Activated B cell treated with CpG ODN at 0.5 μM for 24 hours (primary cell): Measurements from ENCODE around the gene CST4. TPM values are rescaled to one million over a fixed set of nuclear protein-coding genes. Genes with fewer than 3 reads are reported as not detected.
"Not testable (repeated sequence)": the region's sequence is repeated elsewhere in the genome, so short reads cannot be mapped to it uniquely, and the experiment has no call there.

ENCODE experiments used
- ATAC-seq: fragments of 200-7000 bp; cut with Tn5 transposase; one replicate; pipeline ENCODE4 v1.10.0; 2021; ENCODE audit warnings: low read depth, mild to moderate bottlenecking, moderate library complexity
- CTCF ChIA-PET: fragments of 350-600 bp; sonication (Branson Sonifier 250); formaldehyde crosslinking; loops from one replicate; lab custom pipeline; 2021; ENCODE audit warnings: antibody characterized with exemption; lab: Charles Lee
- POLR2A ChIA-PET: fragments of 350-600 bp; sonication (Branson Sonifier 250); formaldehyde crosslinking; loops from one replicate; lab custom pipeline; 2021; ENCODE audit warnings: antibody characterized with exemption; lab: Charles Lee
- DNase-seq: peaks from one replicate; pipeline ENCODE4 v3.0.0; 2022
- H3K27ac Mint-ChIP-seq: one replicate; pipeline ENCODE4 v1.8.0; 2020; ENCODE audit warnings: mixed read lengths
- H3K27me3 Mint-ChIP-seq: one replicate; pipeline ENCODE4 v1.8.0; 2021; ENCODE audit warnings: mixed read lengths
- H3K36me3 Mint-ChIP-seq: one replicate; pipeline ENCODE4 v1.8.0; 2021; ENCODE audit warnings: low read depth, mixed read lengths
- H3K4me1 Mint-ChIP-seq: one replicate; pipeline ENCODE4 v1.8.0; 2021; ENCODE audit warnings: mixed read lengths
- H3K4me3 Mint-ChIP-seq: one replicate; pipeline ENCODE4 v1.8.0; 2020; ENCODE audit warnings: mild to moderate bottlenecking, mixed read lengths
- H3K9me3 Mint-ChIP-seq: one replicate; pipeline ENCODE4 v1.8.0; 2020; ENCODE audit warnings: mixed read lengths
- CTCF ChIP-seq: fragments of 200-600 bp; IDR thresholded peaks from one replicate; pipeline ENCODE4 v1.8.0; 2022; ENCODE audit warnings: antibody characterized with exemption, mild to moderate bottlenecking
- intact Hi-C: fragments of 100-400 bp; cut with micrococcal nuclease; formaldehyde crosslinking; loops from one replicate; pipeline ENCODE4 v1.15.1; 2024
- total RNA-seq: library from RNA; stranded (reverse); gene quantifications from 2 replicates; pipeline ENCODE4 v1.2.3, GENCODE V29; 2022

Gene CST4
- total RNA-seq, 1 donor from 2014 or later, result not detected

DNA sequence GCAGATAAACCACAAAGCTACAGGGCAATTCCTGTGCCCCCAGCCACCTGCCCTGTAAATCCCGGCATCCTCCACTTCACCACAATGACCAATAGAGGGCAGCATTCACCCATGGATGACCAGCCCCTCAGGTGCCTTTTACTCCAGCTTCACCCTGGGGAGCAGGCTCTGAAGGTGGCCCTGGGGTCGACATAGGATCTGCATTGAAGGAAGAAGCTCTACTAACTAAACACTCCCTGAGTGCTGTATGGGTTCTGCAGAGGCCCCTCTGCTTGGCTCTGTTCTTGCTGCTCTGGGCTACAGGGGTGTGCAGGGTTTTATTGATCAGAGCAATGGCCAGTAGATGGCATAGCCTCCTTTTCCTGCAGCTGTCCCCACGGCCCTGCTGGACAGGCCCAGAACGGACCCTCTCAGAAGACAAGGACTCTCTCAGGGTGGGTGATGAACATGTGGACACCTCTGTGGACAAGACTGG is 20.3 kb downstream of the CST4 start:
- DNase-seq, result no peak
- Mint-ChIP-seq H3K9me3 (no peaks in the 10 kb centered on the region), H3K4me3 (no peak overlapping the region), H3K27ac (no peak overlapping the region), H3K36me3 (no peaks in the 10 kb centered on the region), H3K4me1 (no peaks in the 10 kb centered on the region), H3K27me3 (no peaks in the 10 kb centered on the region)
- no peak for ATAC-seq
- POLR2A ChIA-PET, result no interaction called here
- CTCF ChIA-PET, result interaction anchor here (0.8 kb wide), 1 partner anchor 14 kb away, joined by 3 read pairs; no protein-coding TSS in a partner anchor
- TF ChIP-seq CTCF, result no peak
- intact Hi-C loops, result no loop called here

DNA sequence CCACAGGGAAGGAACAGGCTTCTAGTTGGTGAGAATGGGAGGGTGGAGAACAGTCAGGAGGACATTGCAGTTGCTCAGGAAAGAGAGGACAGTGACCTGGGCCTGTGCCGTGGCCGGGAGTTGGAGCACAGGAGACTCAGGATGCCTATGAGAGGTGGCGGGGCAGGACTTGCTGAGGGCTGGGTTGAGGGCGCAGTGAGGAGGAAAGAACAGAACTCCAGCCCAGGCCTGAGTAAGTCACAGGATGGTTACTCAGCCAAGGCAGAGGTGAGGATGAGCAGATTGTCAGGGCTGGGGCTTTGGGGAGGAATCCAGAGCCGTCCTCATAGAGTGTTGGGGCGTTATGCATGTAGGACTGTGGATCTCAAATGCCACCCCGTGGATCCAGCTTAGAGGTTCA is 21.2 kb downstream of the CST4 start:
- intact Hi-C loops, result no loop called here
- ChIA-PET POLR2A (no interaction called here), CTCF (no interaction called here)
- Mint-ChIP-seq H3K4me3 (no peak overlapping the region), H3K27me3 (no peaks in the 10 kb centered on the region), H3K27ac (no peak overlapping the region), H3K4me1 (no peaks in the 10 kb centered on the region), H3K9me3 (no peaks in the 10 kb centered on the region), H3K36me3 (no peaks in the 10 kb centered on the region)
- no peak for ATAC-seq
- no peak for DNase-seq
- TF ChIP-seq CTCF, result no peak

DNA sequence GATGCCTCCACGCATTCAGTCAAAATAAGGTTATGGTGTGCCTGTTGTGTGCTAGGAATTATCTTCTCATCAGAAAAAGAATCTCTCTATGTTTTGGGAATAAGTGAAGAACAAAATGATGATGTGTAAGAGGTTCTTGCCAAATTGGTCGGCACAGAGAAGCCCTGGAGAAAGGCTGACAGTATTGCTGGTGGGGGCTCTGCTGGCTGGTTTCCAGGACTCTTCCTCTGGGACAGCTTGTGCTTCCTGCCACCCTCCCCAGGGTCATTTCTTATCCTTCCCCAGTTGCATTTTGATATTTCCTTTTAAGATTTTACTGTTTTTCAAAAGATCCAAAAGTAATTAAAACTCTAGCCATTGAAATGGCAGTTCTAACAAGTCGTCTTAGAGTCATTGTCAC is 22.1 kb downstream of the CST4 start:
- intact Hi-C loops, result no loop called here
- Mint-ChIP-seq H3K27me3 (no peaks in the 10 kb centered on the region), H3K36me3 (no peaks in the 10 kb centered on the region), H3K9me3 (no peaks in the 10 kb centered on the region), H3K27ac (no peak overlapping the region), H3K4me3 (no peak overlapping the region), H3K4me1 (no peaks in the 10 kb centered on the region)
- no peak for TF ChIP-seq CTCF
- ATAC-seq, result no peak
- no peak for DNase-seq
- POLR2A ChIA-PET, result no interaction called here
- CTCF ChIA-PET, result no interaction called here

GRCh38 chr20:23666189-23666588 is 22.6 kb downstream of the CST4 start:
- Mint-ChIP-seq H3K4me3 (no peak overlapping the region), H3K36me3 (no peaks in the 10 kb centered on the region), H3K9me3 (no peaks in the 10 kb centered on the region), H3K27ac (no peak overlapping the region), H3K27me3 (no peaks in the 10 kb centered on the region), H3K4me1 (no peaks in the 10 kb centered on the region)
- intact Hi-C loops, result no loop called here
- ATAC-seq (no peak), DNase-seq (no peak)
- ChIA-PET CTCF (no interaction called here), POLR2A (no interaction called here)
- no peak for TF ChIP-seq CTCF

DNA sequence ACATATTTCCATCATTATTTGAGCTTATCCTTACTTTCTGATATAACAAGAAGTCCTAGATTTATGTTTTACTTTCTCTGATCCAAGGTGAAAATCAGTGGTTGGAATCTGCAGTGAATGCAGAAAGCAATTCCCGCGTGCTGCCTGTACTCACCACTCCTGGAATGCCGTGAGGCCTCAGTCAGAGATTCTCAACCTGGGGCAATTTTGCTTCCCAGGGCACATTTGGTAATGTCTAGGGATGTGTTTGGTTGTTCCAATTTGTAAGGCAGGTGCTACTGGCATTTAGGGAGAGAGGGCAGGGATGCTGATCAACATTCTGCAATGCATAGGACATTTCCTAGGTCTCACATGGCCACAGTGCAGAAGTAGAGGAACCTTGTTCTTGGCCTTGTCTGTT is 23.9 kb downstream of the CST4 start:
- H3K9me3 Mint-ChIP-seq, result no peaks in the 10 kb centered on the region
- no peak for TF ChIP-seq CTCF
- no peaks in the 10 kb centered on the region for H3K27me3 Mint-ChIP-seq
- POLR2A ChIA-PET, result no interaction called here
- H3K27ac Mint-ChIP-seq, result no peak overlapping the region
- CTCF ChIA-PET, result no interaction called here
- intact Hi-C loops, result no loop called here
- no peak for ATAC-seq
- no peak overlapping the region for H3K4me3 Mint-ChIP-seq
- no peaks in the 10 kb centered on the region for H3K4me1 Mint-ChIP-seq
- no peak for DNase-seq
- no peaks in the 10 kb centered on the region for H3K36me3 Mint-ChIP-seq

GRCh38 chr20:23664046-23664445 is 24.8 kb downstream of the CST4 start:
- H3K36me3 Mint-ChIP-seq, intact Hi-C loops, CTCF ChIA-PET, H3K4me3 Mint-ChIP-seq, H3K9me3 Mint-ChIP-seq, H3K4me1 Mint-ChIP-seq, DNase-seq, POLR2A ChIA-PET, ATAC-seq, H3K27me3 Mint-ChIP-seq, H3K27ac Mint-ChIP-seq: not testable (repeated sequence)
